ENCODE measurements around the gene AP1M1. TPM values are rescaled to one million over a fixed set of nuclear protein-coding genes. Genes with fewer than 3 reads are reported as not detected.

AP1M1 gene
- total RNA-seq, 2 donors from 2014 or later, result 35.0 to 51.6 TPM

- Histone ChIP-seq H3K9me3 (ENCODE audit: control insufficient read depth, low read length) (peaks cover 37% of the 10 kb centered on the region), H3K4me1 (ENCODE audit: control insufficient read depth, insufficient read depth, low read length) (no peaks in the 10 kb centered on the region), H3K27ac (ENCODE audit: low read depth, low read length) (no peak overlapping the region), H3K27me3 (ENCODE audit: control insufficient read depth, insufficient read depth, low read length, poor library complexity, severe bottlenecking) (no peaks in the 10 kb centered on the region), H3K4me3 (ENCODE audit: low read length) (no peak overlapping the region), H3K9ac (ENCODE audit: extremely low read depth, low read length, poor library complexity, severe bottlenecking) (no peak overlapping the region), H3K36me3 (ENCODE audit: control insufficient read depth, insufficient read depth, low read length) (peaks cover 43% of the 10 kb centered on the region)
- TF ChIP-seq CTCF (conservative IDR thresholded peaks at IDR 0.05), result no peak
- Mint-ChIP-seq H3K4me1 (no peaks in the 10 kb centered on the region), H3K9me3 (peaks cover 35% of the 10 kb centered on the region), H3K36me3 (ENCODE audit: low read depth) (peaks cover 72% of the 10 kb centered on the region), H3K27me3 (ENCODE audit: insufficient read depth) (no peaks in the 10 kb centered on the region), H3K27ac (no peak overlapping the region), H3K4me3 (no peak overlapping the region)
- DNase-seq, result no peak
- WGBS, 2 experiments (ENCODE audit: insufficient coverage in 1 of 2, insufficient read length in 1 of 2), result 93% methylated on average over 14 to 16 of the region's 16 CpGs
These were observed 20.2 kb downstream of the AP1M1 start for GRCh38 chr19:16217716-16218451.

GRCh38 chr19:16218851-16219250 is 21.1 kb downstream of the AP1M1 start:
- Histone ChIP-seq H3K9ac (ENCODE audit: extremely low read depth, low read length, poor library complexity, severe bottlenecking) (no peak overlapping the region), H3K27ac (ENCODE audit: low read depth, low read length) (no peak overlapping the region), H3K4me3 (ENCODE audit: low read length) (no peak overlapping the region), H3K27me3 (ENCODE audit: control insufficient read depth, insufficient read depth, low read length, poor library complexity, severe bottlenecking) (no peaks in the 10 kb centered on the region), H3K9me3 (ENCODE audit: control insufficient read depth, low read length) (peaks cover 37% of the 10 kb centered on the region), H3K4me1 (ENCODE audit: control insufficient read depth, insufficient read depth, low read length) (no peaks in the 10 kb centered on the region), H3K36me3 (ENCODE audit: control insufficient read depth, insufficient read depth, low read length) (peaks cover 49% of the 10 kb centered on the region)
- WGBS, 2 experiments (ENCODE audit: insufficient coverage in 1 of 2, insufficient read length in 1 of 2), result 94% methylated on average over 2 of the region's 2 CpGs; no CpG with 5 or more reads in 1 of the 2 experiments
- Mint-ChIP-seq H3K36me3 (ENCODE audit: low read depth) (peaks cover 71% of the 10 kb centered on the region), H3K27me3 (ENCODE audit: insufficient read depth) (no peaks in the 10 kb centered on the region), H3K27ac (no peak overlapping the region), H3K9me3 (peaks cover 35% of the 10 kb centered on the region), H3K4me1 (no peaks in the 10 kb centered on the region), H3K4me3 (no peak overlapping the region)
- DNase-seq, result no peak
- TF ChIP-seq CTCF (conservative IDR thresholded peaks at IDR 0.05), result no peak

GRCh38 chr19:16222806-16223205 is 25.1 kb downstream of the AP1M1 start:
- no peak overlapping the region for H3K27ac Mint-ChIP-seq
- H3K27me3 Mint-ChIP-seq (ENCODE audit: insufficient read depth), result no peaks in the 10 kb centered on the region

More at GRCh38 chr19:16222806-16223205, 25.1 kb downstream of the AP1M1 start:
- no peak for TF ChIP-seq CTCF (conservative IDR thresholded peaks at IDR 0.05)
- H3K27ac ChIP-seq (ENCODE audit: low read depth, low read length), result no peak overlapping the region
- no peak overlapping the region for H3K4me3 ChIP-seq (ENCODE audit: low read length)
- H3K36me3 Mint-ChIP-seq (ENCODE audit: low read depth), result peaks cover 53% of the 10 kb centered on the region
- no peaks in the 10 kb centered on the region for H3K4me1 ChIP-seq (ENCODE audit: control insufficient read depth, insufficient read depth, low read length)
- peaks cover 48% of the 10 kb centered on the region for H3K36me3 ChIP-seq (ENCODE audit: control insufficient read depth, insufficient read depth, low read length)
- DNase-seq, result no peak
- H3K9me3 ChIP-seq (ENCODE audit: control insufficient read depth, low read length), result peaks cover 37% of the 10 kb centered on the region
- H3K4me1 Mint-ChIP-seq, result no peaks in the 10 kb centered on the region
- H3K27me3 ChIP-seq (ENCODE audit: control insufficient read depth, insufficient read depth, low read length, poor library complexity, severe bottlenecking), result no peaks in the 10 kb centered on the region
- H3K9me3 Mint-ChIP-seq, result peaks cover 35% of the 10 kb centered on the region
- H3K4me3 Mint-ChIP-seq, result no peak overlapping the region
- WGBS, 2 experiments (ENCODE audit: insufficient coverage in 1 of 2, insufficient read length in 1 of 2), result 88 to 96% methylated on average over 1 to 3 of the region's 3 CpGs
- no peak overlapping the region for H3K9ac ChIP-seq (ENCODE audit: extremely low read depth, low read length, poor library complexity, severe bottlenecking)

Data from endodermal cell (in vitro differentiated cells).